ENCODE measurements around the gene OR10W1. TPM values are rescaled to one million over a fixed set of nuclear protein-coding genes. Genes with fewer than 3 reads are reported as not detected.

The OR10W1 gene
- total RNA-seq, 1 experiment from 2014 or later: not detected

- DNase-seq (ENCODE audit: low spot score): no peak
- ChIA-PET POLR2A (ENCODE audit: low non-redundant PET) (no interaction called here), CTCF (no interaction called here)
- BruUV-seq (replicated peaks): no TSS peak
- Histone ChIP-seq H3K4me1 (ENCODE audit: insufficient read depth, low read length, poor library complexity, severe bottlenecking) (no peaks in the 10 kb centered on the region), H3K36me3 (ENCODE audit: insufficient read depth, low read length, poor library complexity, severe bottlenecking) (no peaks in the 10 kb centered on the region), H3K4me3 (ENCODE audit: low read depth, low read length, poor library complexity, severe bottlenecking) (no peak overlapping the region), H3K9me3 (ENCODE audit: low read depth, low read length, poor library complexity, severe bottlenecking) (no peaks in the 10 kb centered on the region), H3K27ac (ENCODE audit: low read depth, low read length, poor library complexity, severe bottlenecking) (no peak overlapping the region), H3K27me3 (replicated peaks; ENCODE audit: insufficient read depth, low read depth, low read length, poor library complexity) (peaks cover 8% of the 10 kb centered on the region)
- TF ChIP-seq CTCF (conservative IDR thresholded peaks at IDR 0.05; ENCODE audit: low read depth, low read length) (no peak), EZH2 (IDR thresholded peaks at IDR 0.05; ENCODE audit: borderline replicate concordance, low read depth, low read length, poor library complexity, severe bottlenecking) (no peak)
- intact Hi-C loops (cut with micrococcal nuclease; ENCODE audit: unreplicated experiment): no loop called here
These were observed 24.0 kb upstream of the OR10W1 start for GRCh38 chr11:58292017-58292416.

- TF ChIP-seq EZH2 (IDR thresholded peaks at IDR 0.05; ENCODE audit: borderline replicate concordance, low read depth, low read length, poor library complexity, severe bottlenecking) (no peak), CTCF (conservative IDR thresholded peaks at IDR 0.05; ENCODE audit: low read depth, low read length) (no peak)
- ChIA-PET POLR2A (ENCODE audit: low non-redundant PET) (no interaction called here), CTCF (no interaction called here)
- no peak overlapping the region for H3K27ac ChIP-seq (ENCODE audit: low read depth, low read length, poor library complexity, severe bottlenecking)
- H3K4me1 ChIP-seq (ENCODE audit: insufficient read depth, low read length, poor library complexity, severe bottlenecking): no peaks in the 10 kb centered on the region
- no peak overlapping the region for H3K4me3 ChIP-seq (ENCODE audit: low read depth, low read length, poor library complexity, severe bottlenecking)
- intact Hi-C loops (cut with micrococcal nuclease; ENCODE audit: unreplicated experiment): loop anchor here (5.0 to 10.0 kb wide), 2 partner anchors 534 to 942 kb away; partner anchors contain the start of gene BTBD18
- no peaks in the 10 kb centered on the region for H3K9me3 ChIP-seq (ENCODE audit: low read depth, low read length, poor library complexity, severe bottlenecking)
- no peak for DNase-seq (ENCODE audit: low spot score)
- BruUV-seq (replicated peaks): no TSS peak
- H3K36me3 ChIP-seq (ENCODE audit: insufficient read depth, low read length, poor library complexity, severe bottlenecking): no peaks in the 10 kb centered on the region
- H3K27me3 ChIP-seq (replicated peaks; ENCODE audit: insufficient read depth, low read depth, low read length, poor library complexity): no peaks in the 10 kb centered on the region
These were observed 21.2 kb upstream of the OR10W1 start for GRCh38 chr11:58289266-58289665.

- Histone ChIP-seq H3K27me3 (replicated peaks; ENCODE audit: insufficient read depth, low read depth, low read length, poor library complexity) (no peaks in the 10 kb centered on the region), H3K36me3 (ENCODE audit: insufficient read depth, low read length, poor library complexity, severe bottlenecking) (no peaks in the 10 kb centered on the region), H3K4me1 (ENCODE audit: insufficient read depth, low read length, poor library complexity, severe bottlenecking) (no peaks in the 10 kb centered on the region), H3K9me3 (ENCODE audit: low read depth, low read length, poor library complexity, severe bottlenecking) (no peaks in the 10 kb centered on the region), H3K27ac (ENCODE audit: low read depth, low read length, poor library complexity, severe bottlenecking) (no peak overlapping the region), H3K4me3 (ENCODE audit: low read depth, low read length, poor library complexity, severe bottlenecking) (no peak overlapping the region)
- ChIA-PET CTCF (interaction anchor here (0.5 to 0.9 kb wide), 3 partner anchors 10 to 469 kb away, joined by 3 to 14 read pairs (median 4); no protein-coding TSS in a partner anchor), POLR2A (ENCODE audit: low non-redundant PET) (interaction anchor here (0.7 kb wide), 1 partner anchor 10 kb away, joined by 3 read pairs; no protein-coding TSS in a partner anchor)
- intact Hi-C loops (cut with micrococcal nuclease; ENCODE audit: unreplicated experiment): loop anchor here (5.0 to 10.0 kb wide), 2 partner anchors 531 to 939 kb away; partner anchors contain the start of gene BTBD18
- TF ChIP-seq EZH2 (IDR thresholded peaks at IDR 0.05; ENCODE audit: borderline replicate concordance, low read depth, low read length, poor library complexity, severe bottlenecking) (no peak), CTCF (conservative IDR thresholded peaks at IDR 0.05; ENCODE audit: low read depth, low read length) (peak; percentile 82)
- peak; percentile 54 for DNase-seq (ENCODE audit: low spot score)
- no TSS peak for BruUV-seq (replicated peaks)
These were observed 18.2 kb upstream of the OR10W1 start for GRCh38 chr11:58286249-58286648.

Measured in A673 (cell line).